Coronary artery (tissue), 2 donors: ENCODE measurements around the gene INPP5F.

Experiments used
- DNase-seq: peaks from one replicate; pipeline ENCODE4 v3.0.0-alpha.2; 2017; ENCODE audit warnings: low spot score
- H3K27ac ChIP-seq, 2 donors: fragments of 200-600 bp; sonication (generic); one replicate each; pipeline ENCODE4 v1.5.1; 2016 to 2019
- H3K4me3 ChIP-seq: fragments of 200-600 bp; sonication (generic); 2 replicates; pipeline ENCODE4 v1.5.1; 2016; ENCODE audit warnings: mild to moderate bottlenecking, moderate library complexity
- TF ChIP-seq, protein P1 (sequence below): fragments of 200-600 bp; sonication (generic); IDR thresholded peaks from one replicate; pipeline ENCODE4 v1.5.1; 2019; ENCODE audit warnings: antibody characterized with exemption

The INPP5F gene

DNA sequence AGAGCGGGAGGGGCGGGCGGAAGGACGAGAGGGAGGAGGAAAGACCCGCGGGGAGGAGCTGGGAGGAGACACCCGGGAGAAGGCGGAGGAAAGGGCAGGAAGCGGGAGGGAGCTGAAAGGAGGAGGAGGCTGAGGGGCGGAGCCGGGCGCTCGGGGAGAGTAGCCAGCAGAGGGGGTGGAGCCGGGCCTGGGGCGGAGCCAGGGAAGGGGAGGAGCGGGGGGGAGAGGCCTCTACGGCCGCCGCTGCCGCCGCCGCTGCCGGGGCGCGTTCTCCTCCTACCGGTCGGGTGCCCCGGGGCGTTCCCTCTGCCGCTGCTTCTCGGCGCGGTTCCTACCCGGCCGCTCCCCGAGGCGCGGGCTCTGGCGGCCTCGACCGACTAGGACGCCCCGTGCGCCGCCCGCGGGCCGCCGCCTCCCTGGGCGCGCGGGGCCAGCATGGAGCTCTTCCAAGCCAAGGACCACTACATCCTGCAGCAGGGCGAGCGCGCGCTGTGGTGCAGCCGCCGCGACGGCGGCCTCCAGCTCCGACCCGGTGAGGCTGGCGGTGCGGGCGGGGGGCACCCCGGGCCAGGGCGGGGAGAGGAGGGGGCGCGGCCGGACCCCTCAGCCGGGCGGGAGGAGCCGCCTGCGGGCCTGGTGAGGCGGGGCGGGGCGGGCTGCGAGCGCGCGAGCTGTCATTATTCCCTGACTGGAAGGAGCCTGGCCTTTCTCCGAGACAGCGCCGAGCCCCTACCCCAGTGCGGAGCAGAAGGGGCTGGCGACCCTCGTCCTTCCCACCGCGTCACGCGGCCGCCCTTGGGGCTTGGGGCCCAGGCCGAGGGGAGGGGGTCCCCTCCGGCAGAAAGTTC, at the start of gene INPP5F:
Gene INPP5F (plus strand): TSS at position 223 of the 848 bp plus-strand sequence. CDS start 213 bp downstream, at position 436.
- Histone ChIP-seq H3K4me3 (peak within 1 kb of the TSS; percentile 93), H3K27ac (peak within 1 kb of the TSS; percentile 89 to 95)
- TF ChIP-seq, protein P1, sequence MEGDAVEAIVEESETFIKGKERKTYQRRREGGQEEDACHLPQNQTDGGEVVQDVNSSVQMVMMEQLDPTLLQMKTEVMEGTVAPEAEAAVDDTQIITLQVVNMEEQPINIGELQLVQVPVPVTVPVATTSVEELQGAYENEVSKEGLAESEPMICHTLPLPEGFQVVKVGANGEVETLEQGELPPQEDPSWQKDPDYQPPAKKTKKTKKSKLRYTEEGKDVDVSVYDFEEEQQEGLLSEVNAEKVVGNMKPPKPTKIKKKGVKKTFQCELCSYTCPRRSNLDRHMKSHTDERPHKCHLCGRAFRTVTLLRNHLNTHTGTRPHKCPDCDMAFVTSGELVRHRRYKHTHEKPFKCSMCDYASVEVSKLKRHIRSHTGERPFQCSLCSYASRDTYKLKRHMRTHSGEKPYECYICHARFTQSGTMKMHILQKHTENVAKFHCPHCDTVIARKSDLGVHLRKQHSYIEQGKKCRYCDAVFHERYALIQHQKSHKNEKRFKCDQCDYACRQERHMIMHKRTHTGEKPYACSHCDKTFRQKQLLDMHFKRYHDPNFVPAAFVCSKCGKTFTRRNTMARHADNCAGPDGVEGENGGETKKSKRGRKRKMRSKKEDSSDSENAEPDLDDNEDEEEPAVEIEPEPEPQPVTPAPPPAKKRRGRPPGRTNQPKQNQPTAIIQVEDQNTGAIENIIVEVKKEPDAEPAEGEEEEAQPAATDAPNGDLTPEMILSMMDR, result no peak
- peak; percentile 99 for DNase-seq

DNA sequence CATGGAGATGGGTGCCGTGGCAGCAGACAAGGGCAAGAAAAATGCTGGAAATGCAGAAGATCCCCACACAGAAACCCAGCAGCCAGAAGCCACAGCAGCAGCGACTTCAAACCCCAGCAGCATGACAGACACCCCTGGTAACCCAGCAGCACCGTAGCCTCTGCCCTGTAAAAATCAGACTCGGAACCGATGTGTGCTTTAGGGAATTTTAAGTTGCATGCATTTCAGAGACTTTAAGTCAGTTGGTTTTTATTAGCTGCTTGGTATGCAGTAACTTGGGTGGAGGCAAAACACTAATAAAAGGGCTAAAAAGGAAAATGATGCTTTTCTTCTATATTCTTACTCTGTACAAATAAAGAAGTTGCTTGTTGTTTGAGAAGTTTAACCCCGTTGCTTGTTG, 48.7 kb upstream of the INPP5F start:
- no peak overlapping the region for H3K4me3 ChIP-seq
- TF ChIP-seq, protein P1, result no peak
- no peak overlapping the region for H3K27ac ChIP-seq
- no peak for DNase-seq

DNA sequence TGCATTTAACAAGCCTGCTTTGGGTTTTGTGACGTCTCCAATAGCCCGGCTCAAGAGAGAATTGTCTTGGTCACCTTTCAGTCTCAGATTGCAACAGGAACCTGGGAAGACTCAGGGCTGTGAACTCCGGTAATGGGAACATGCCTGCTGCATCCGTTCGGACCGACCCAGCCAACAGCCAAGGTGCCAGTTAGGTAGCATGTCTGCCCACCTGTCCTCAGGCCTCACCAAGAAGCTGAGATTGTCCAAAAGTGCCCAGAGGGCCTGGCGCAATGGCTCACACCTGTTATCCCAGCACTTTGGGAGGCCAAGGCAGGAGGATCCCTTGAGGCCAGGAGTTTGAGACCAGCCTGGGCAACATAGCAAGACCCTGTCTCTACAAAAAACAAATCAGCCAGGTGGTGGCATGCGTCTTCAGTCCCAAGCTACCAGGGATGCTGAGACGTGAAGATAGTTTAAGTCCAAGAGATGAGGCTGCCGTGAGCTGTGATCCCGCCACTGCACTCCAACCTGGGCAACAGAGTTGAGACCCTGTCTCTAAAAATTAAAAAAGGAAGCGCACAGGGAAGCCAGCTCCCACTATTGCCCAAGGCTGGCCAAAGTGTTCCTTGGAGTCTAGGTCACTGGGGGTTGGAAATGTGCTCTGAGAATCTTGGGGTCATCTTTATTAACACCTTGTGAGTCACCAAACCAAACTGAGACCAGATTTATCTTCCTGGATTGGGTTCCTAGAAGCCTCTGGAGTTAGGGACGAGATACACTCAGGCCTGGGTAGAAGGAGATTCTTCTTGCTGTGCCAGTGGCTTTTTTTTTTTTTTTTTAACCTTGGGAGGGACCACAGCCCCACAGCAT, 47.7 kb upstream of the INPP5F start:
- peak overlapping the region; percentile 63 to 73 for H3K27ac ChIP-seq
- no peak overlapping the region for H3K4me3 ChIP-seq

GRCh38 chr10:119679480-119679829, 46.4 kb upstream of the INPP5F start:
- H3K27ac ChIP-seq, result peak overlapping the region; percentile 22 to 71
- no peak for DNase-seq
- TF ChIP-seq, protein P1, result no peak
- H3K4me3 ChIP-seq, result no peak overlapping the region

More for the DNA sequence above, 47.7 kb upstream of the INPP5F start:
- TF ChIP-seq, protein P1, result no peak
- DNase-seq, result no peak

DNA sequence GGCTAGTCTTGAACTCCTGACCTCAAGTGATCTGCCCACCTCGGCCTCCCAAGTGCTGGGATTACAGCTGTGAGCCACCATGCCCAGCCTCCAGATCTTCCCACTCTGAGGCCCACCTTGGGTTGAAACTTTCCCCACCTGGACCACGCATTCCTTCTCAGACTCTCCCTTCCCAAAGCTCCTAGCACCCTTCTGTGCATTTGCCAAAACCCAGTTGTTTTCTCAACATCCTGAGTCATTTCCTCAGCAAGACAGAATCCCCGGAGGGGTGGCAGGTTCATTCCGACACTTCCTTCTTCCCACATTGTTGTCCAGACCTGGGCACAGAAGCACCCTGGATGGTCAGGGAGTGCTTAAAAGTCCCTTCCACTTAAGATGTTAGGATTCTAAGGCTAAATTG, 45.8 kb upstream of the INPP5F start:
- peak overlapping the region; percentile 22 to 71 for H3K27ac ChIP-seq
- no peak overlapping the region for H3K4me3 ChIP-seq
- no peak for DNase-seq
- TF ChIP-seq, protein P1, result no peak

GRCh38 chr10:119680650-119681081, 45.2 kb upstream of the INPP5F start:
- Histone ChIP-seq H3K27ac (peak overlapping the region; percentile 22 to 71), H3K4me3 (no peak overlapping the region)
- no peak for DNase-seq
- TF ChIP-seq, protein P1, result no peak
